Anterior cingulate cortex (tissue), 58 donors: ENCODE measurements around the gene CYTH1.
"Not testable (repeated sequence)": the region's sequence is repeated elsewhere in the genome, so short reads cannot be mapped to it uniquely, and the experiment has no call there.

Experiments used
- DNase-seq, 58 donors: peaks; one replicate each; lab custom pipeline; 2025; lab: John Stamatoyannopoulos, UW

CYTH1 gene

DNA sequence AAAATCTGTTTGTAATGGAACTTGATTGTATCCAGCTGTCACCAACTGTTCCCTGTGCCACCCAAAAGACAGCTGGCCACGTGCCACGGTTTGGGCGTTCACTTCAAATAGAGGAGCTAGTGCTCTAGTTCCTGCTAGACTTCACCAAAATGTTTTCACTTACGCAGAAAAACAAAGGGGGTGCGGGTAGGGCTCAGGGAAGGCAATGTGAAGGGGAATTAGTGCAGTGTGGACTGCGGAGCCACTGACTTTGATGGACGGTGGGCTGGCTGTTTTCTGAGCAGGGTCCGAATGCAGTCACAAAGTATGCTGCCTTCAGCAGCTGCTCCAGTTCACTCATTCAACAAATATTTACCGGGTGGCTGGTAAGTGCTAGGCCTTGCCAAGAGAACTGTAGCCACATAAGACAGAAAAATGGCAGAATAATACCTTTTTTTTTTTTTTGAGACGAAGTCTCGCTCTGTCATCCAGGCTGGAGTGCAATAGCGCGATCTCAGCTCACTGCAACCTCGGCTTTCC is 7.6 kb upstream of the CYTH1 start:
- peak in 38 of 58 donors; percentile 21 to 80 (median 50) for DNase-seq

DNA sequence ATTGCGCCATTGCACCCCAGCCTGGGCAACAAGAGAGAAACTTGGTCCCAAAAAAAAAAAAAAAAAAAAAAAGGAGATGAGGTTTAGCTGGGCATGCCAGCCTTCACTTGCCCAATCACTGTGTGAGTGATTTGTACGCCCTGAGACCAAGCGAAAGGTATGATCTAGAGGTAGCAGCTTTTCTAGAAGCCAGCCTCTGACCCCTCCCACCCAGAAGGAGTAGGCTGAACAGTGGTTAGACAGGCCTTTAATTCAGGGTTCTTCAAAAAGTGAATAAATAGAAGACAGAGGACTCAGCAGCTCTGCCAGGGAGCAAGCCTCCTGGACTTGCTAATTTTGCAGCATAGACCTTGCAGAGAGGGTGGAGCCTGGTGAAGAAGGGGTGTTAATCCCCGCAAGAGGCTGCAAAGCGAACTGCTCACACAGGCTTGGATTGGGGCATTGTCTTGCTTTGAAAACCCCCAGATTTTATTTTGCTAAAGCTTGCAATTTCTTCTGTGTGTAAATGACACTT is 7.1 kb upstream of the CYTH1 start:
- peak in 1 of 58 donors; percentile 62 for DNase-seq

DNA sequence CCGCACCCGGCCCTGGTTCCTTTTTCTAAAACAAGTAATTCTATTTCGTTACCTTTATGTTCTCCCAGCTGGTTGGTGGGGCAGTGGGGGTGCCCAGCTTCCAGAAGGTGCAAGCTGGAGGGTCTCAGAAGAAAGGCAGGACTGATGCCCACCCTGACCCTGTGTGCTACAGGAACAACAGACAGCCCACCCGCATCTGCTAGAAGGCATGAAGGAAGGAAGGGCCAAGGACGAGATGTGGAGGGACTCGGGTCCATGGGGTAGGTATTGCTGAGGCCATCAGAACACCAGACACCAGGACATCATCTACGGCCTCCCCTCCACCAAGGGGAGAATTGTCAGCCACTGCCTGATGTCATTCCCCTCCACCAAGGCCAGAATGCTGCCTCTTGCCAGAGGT is 6.4 kb upstream of the CYTH1 start:
- no peak for DNase-seq

DNA sequence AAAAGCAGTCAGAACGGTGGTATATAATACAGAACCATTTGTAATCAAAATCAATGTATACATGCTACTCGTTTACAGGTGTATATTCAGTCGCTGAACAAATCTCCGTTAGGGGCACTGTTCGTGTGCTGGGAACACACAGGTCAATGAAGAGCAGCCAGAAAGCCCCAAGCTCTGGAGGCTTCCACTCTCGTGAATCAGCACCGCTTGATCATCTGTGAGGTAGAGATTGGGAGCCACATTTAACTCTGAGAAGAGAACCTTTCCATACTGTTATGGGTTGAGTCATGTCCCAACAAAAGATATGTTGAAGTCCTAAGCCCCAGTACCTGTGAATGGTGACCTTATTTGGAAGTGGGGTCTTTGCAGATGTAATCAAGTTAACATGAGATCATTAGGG is 5.4 kb upstream of the CYTH1 start:
- DNase-seq = no peak

DNA sequence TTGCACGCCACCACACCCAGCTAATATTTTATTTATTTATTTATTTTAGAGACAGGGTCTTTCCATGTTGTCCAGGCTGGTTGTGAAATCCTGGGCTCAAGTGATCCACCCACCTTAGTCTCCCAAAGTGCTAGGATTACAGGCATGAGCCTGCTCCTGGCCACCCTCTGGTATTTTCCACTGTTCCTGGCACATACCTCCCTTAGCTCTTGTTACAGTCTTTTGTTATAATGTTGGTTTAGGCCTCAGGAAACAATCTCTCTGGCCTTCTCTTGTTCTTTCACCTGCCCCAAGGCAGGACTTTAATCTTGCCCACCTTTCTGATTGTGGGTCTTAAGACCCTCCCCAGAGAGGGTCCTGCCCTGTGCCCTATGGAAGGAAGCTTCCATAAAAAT is 3.6 kb upstream of the CYTH1 start:
- no peak for DNase-seq

DNA sequence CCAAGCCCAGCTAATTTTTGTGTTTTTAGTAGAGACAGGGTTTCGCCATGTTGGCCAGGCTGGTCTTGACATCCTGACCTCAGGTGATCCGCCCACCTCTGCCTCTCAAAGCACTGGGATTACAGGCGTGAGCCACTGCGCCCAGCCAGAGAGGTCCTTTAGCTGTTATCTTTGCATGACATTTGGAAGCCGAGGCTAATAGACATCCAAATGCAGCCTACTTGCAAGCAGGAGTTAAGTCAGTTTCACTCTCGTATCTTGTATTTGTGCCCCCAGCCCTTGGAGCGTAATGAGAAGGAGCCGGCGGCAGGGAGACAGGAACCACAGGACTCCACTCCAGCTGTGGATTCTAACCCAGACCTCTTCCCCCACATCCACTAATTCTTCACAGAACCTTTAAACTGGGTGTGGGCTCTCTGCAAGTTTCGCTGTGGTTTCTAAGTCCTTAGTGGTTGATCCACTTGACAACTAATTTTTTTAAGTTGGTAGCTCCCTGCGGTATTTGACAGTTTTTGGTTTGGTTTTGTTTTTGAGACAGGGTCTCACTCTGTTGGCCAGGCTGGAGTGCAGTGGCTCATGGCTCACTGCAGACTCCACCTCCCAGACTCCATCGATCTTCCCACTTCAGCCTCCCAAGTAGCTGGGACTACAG is 3.1 kb upstream of the CYTH1 start:
- DNase-seq = no peak

DNA sequence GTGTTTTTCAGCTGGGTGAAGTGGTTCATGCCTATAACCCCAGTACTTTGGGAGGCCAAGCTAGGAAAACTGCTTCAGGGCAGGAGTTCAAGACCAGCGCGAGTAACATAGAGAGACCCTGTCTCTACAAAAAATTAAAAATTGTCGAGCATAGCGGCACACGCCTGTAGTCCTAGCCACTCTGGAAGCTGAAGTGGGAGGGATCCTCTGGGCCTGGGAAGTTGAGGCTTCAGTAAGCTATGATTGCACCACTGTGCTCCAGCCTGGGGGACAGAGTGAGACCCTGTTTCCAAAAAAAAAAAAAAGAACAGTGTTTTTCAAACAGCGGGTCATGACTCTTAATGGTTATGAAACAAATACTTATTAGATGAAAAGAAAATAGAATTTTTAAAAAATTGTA is 2.3 kb upstream of the CYTH1 start:
- no peak for DNase-seq

DNA sequence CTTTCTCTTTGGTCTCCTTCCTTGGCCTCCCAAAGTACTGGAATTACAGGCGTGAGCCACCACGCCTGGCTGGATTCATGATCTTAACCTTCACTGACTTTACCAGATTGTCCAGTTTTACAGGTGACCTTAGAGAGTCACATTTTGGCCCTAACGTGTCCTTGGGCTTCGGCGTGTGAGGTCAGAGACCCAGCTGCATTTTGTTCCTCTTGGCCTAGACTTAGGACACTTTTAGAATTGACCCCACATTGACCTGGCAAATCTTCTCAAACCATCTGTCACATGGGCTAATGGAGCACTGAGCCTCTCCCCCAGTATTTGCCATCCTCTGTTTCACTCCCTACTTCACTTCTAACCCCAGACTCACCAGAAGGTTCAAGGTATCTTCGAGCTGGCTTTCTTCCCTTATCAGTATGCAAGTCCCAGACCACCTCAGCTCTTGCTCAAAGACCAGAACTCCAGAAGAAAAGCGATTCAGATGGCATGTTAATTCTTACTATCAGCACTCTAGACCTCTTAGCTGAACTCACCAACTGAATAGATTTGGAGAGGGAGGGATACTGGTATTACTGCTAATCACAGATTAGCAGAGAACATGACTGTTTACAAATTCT is 1.7 kb upstream of the CYTH1 start:
- DNase-seq = no peak

DNA sequence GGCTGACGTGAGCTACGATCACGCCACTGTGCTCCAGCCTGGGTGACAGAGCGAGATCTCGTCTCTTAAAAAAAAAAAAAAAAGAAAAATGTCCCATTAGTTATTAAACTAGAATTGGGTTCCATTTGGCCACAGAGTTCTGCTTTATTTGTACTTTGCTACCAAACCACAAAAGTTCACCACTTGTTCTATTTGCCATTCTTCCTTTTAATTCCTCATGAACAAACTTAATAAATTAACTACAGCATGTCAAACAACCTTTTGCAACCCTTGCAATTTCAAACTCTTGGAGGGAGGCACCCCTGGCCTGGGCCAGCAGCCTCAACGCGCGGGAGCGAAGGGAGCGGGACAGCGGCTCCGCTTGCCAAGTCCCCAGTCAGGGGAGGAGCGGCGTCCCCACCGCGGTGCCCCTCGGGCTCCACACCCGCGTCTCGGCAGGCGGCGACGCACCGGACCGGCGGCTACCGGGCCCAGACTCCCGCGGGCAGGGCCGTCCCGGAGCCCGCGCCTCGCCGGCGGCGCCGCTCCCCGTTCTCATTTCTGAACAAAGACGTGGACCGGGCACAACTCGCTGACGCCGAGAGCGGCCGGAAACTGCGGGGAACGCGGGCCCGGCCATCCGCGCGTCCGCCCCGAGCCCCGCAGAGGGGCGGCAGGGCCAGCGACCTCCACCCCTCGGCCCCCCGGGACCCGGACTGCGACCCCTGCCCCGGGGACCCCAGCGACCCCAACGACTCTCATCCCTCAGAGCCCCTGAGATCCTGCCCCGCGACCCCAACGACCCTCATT is 775 bp downstream of the CYTH1 start:
- peak in 31 of 58 donors; percentile 19 to 58 (median 43) for DNase-seq

DNA sequence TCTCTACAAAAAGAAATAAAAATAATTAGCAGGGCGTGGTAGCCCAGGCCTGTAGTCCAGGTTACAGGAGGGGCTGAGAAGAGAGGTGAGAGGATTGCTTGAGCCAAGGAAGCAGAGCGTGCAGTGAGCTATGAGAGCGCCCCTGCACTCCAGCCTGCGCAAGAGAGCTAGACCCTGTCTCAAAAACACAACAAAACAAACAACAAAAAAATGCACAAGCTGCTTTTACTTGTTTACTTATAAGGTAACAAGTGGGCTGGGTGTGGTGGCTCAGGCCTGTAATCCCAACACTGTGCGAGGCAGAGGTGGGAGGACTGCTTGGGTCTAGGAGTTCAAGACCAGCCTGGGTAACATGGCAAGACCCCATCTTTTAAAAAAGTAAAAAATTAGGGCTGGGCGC is 1.7 kb downstream of the CYTH1 start:
- DNase-seq = no peak

DNA sequence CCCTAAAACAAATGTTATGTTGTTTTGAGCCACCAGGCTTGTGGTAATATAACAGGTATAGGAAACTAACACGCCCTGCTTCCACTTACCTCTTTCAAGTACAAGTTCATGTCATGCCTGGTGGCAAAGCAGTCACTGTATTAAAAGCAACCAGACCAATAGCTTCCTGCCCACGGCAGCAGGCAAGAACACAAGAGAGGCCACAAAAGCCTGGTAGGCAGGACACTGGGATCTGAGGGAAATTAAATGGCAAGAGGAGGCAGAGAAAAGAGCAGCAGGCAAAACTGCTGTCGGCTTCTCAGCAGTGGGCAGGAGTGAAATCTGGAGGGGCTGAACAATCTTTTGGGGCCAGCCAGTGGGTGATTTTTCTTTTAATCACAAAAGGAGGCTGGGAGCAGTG is 2.2 kb downstream of the CYTH1 start:
- DNase-seq = no peak

DNA sequence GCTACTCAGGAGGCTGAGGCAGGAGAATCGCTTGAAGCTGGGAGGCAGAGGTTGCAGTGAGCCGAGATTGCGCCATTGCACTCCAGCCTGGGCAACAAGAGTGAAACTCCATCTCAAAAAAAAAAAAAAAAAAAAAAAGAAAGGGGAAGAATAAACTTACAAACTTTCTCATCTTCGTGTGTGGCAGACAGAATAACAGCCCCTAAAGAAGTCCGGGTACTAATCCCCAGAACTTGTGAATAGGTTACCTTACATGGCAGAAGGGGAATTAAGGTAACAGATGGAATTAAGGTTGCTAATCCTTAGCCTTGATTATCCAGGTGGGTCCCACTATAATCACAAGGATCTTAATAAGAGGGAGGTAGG is 2.8 kb downstream of the CYTH1 start:
- not testable (repeated sequence) for DNase-seq

DNA sequence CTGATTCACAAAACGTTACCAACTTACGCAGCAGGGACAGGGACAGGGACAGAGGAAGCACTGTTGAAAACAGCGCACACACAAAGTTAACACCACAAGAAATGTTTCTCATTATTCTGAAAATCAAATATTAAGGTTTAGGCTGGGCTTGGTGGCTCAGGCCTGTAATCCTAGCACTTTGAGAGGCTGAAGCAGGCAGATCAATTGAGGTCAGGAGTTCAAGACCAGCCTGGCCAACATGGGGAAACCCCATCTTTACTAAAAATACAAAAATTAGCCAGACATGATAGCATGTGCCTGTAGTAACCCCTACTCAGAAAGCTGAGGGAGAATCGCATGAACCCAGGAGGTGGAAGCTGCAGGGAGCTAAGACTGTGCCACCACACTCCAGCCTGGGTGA is 4.2 kb downstream of the CYTH1 start:
- DNase-seq = no peak

DNA sequence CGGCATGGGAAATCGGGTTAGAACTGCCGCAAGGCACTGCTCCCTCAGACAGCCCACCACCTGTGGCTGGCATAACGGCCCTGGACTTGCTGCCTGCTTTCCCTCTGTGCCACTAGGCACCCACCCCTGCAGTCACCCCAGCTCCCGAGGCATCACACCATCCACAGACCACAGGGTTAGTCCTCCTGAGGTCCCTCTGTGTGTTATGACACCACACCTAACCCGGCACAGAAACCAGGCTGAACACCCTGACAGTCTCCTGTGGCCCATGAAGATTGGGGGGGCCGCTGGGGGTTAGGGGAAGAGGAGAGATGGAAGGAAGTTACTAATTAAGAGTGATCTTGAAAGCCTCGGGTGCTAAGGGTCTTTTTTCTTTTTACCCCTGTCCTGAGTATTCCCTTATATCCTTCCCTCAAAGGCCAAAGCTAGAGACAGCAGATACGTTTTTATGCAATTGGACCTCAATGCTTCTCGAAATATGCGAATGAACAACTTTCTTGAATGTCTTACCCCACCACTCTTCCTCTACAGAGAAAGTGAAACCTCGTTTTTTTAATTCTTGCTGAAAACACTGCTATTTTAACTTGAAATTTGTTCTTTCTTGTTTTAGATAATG is 7.0 kb downstream of the CYTH1 start:
- no peak for DNase-seq

DNA sequence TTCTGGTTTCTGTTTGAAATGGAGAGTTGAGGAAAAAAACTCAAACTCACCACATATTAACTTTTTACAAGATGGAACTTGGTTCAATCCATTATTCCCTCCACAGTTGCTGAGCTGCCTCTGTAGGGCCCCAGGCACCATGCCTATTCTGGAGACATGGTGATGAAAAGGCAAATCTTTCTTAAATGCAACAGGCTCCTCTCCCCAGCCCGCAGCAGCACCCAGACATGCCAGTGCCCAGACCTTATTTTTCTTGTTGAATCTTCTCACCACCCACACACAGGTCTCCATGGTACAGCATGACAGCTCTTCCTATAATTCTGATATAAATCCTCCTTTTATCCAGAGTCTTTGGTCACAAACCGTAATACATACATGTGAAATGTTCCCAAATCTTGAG is 7.6 kb downstream of the CYTH1 start:
- no peak for DNase-seq

DNA sequence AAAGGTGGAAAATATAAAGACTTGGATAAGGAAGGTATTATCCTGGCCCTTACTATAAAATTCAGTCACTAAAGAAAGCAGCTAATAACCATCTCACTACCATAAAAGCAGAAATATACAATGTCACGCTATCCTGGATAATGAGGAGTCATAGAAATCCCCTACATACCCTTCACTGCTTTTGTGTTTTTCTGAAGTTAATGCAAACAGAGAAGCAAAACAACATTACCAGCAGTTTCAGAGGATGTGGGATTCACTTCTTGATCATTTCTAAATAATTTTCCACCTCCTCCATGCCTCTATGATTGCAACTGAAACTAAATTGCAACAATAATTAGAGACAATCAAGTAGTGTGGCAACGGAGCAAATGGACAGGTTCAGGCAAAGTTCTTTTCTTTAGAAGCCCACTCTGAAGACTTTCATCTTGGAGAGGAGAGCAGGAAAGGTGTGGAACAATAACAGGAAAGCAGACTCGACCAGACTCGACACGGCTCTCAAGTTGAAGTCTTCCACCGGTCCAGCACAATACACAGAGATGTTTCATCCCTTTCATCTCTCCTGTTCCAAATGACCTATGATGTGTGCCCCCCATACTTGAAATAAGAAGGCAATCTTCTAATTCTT is 10.2 kb downstream of the CYTH1 start:
- no peak for DNase-seq

DNA sequence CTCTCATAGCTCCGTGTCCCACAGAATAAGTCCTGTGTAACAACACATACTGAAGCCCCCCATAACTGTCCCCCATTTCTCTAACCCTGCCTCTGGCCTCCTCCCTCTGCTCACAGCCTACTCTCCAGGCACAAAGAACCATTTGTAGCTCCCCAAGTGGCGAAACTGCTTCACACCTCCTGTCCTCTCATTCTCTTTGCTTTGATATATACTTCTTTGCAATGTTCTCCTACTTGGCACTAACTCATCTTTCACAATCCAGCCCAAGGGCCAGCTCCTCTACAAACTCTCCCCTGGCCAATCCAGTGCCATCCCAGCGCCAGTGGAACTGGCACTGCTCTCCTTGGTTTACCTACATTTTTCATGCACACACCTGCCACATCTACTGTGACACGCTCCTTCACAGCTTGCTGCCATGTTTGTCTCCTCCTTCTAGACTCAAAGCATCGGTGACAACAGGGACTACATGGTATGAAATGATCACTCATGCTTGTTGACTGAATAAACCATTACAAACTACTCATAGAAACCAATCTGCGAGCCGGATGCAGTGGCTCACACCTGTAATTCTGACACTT is 12.8 kb downstream of the CYTH1 start:
- no peak for DNase-seq

DNA sequence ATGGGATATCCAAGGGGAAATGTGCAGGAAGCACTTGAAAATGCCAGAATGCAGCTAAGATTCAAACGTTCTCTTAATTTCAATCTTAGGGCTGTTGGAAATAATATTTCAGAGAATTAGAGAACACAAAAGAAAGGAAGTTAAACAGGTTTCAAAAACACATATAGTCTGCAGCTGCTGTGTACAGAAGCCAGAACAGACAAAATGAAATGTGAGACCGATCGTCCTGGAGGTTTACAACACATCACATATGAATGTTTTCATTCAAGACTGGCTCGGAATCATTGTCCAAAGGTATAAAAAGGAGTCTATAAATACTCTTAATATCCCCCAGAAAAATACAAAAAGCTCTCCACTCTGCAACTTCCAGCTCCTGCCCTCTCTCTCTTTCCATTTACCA is 14.3 kb downstream of the CYTH1 start:
- no peak for DNase-seq

DNA sequence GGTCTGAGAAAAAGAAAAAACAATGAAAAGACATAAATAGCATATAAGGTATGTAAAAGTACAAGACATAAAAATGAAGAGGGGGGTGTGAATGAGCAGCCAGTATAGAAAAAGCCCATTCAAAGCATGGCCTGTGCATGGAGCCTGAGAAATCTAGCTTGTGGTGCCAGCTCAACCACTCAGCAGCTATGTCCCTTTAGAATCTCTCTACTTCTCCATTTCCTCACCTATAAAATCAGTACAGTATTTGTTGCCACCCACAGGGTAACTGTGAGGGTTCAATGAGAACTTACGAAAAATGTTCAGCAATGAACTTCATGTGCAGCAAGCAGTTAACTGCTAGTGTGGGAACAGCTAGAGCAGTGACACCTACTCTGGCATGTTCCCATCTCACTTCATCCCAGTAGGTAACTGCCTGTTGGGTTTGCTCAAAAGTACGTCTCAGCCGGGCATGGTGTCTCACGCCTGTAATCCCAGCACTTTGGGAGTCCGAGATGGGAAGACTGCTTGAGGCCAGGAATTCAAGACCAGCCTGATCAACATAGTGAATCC is 15.3 kb downstream of the CYTH1 start:
- no peak for DNase-seq

DNA sequence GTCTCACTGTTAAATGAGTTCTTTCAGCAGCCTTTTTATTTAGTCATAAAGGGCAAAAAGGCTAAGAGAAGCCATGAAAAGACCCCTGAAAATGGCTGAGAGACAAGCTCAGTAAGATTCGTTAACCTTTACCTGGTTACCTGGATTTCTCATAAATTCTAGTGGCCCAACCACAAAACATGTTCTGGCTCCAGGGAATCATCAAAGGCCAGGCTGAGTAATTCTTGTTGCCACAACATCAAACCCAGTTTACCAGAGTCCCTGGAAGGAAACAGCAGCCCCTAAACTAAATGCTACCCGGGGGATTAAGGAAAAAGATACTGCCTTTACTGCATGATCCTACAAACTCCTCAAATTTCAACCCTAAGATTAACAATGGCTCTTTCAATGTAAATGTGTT is 15.8 kb downstream of the CYTH1 start:
- no peak for DNase-seq
